Liver (tissue), 3 donors: ENCODE measurements around the gene ANKRD36.
"Not testable (repeated sequence)": the region's sequence is repeated elsewhere in the genome, so short reads cannot be mapped to it uniquely, and the experiment has no call there.

Experiments used
- NR2F2 ChIP-seq: IDR thresholded peaks from 2 replicates; pipeline ENCODE4 v1.6.1; 2016; ENCODE audit warnings: antibody characterized with exemption
- REST ChIP-seq: IDR thresholded peaks from 2 replicates; pipeline ENCODE4 v1.6.1; 2016; ENCODE audit warnings: antibody characterized with exemption, mild to moderate bottlenecking
- TF ChIP-seq, protein P1 (sequence below): fragments of 150-350 bp; IDR thresholded peaks from 2 replicates; pipeline ENCODE4 v1.5.1; 2017; ENCODE audit warnings: improper control_type of control experiment, low read depth, low read length; ENCODE audit not compliant: missing input control
- donor health status: healthy.
- donor health status: healthy.

DNA sequence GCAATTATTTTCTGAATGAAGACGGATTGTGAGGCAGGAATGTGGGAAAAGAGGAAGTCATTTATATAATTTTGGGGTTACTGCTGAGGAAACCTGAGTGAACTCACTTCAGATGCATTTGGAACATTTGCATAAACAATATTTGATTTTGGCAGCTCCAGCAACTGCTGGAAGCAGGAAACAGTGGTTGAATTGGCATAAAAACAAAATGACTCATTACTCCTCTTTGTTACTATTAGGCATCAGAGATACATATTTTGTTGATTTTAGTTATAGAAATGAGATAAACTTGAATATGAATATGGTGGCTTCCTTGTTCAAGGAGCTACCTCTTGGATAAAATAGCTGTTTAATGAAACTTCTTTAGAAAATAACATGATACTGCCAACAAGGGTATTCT, 82.4 kb downstream of the ANKRD36 start:
- TF ChIP-seq, protein P1, sequence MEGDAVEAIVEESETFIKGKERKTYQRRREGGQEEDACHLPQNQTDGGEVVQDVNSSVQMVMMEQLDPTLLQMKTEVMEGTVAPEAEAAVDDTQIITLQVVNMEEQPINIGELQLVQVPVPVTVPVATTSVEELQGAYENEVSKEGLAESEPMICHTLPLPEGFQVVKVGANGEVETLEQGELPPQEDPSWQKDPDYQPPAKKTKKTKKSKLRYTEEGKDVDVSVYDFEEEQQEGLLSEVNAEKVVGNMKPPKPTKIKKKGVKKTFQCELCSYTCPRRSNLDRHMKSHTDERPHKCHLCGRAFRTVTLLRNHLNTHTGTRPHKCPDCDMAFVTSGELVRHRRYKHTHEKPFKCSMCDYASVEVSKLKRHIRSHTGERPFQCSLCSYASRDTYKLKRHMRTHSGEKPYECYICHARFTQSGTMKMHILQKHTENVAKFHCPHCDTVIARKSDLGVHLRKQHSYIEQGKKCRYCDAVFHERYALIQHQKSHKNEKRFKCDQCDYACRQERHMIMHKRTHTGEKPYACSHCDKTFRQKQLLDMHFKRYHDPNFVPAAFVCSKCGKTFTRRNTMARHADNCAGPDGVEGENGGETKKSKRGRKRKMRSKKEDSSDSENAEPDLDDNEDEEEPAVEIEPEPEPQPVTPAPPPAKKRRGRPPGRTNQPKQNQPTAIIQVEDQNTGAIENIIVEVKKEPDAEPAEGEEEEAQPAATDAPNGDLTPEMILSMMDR: not testable (repeated sequence)
- TF ChIP-seq NR2F2, REST: not testable (repeated sequence)
